HAP-1 (cell line): ENCODE measurements around the gene AMFR.

Experiments used
- DNase-seq, 2 experiments: peaks; one replicate each; pipeline ENCODE4 v3.0.0-alpha.2; 2016 to 2020; ENCODE audit warnings: low spot score in 2 of 2
- H3K27me3 ChIP-seq: fragments of 250-450 bp; sonication (Bioruptor Pico); 2 replicates; pipeline ENCODE4 v1.5.1; 2020; ENCODE audit warnings: low read depth, mild to moderate bottlenecking, moderate library complexity
- H3K36me3 ChIP-seq: fragments of 250-450 bp; sonication (Bioruptor Pico); replicated peaks from 2 replicates; pipeline ENCODE4 v1.5.1; 2020; ENCODE audit warnings: mild to moderate bottlenecking
- H3K4me1 ChIP-seq: fragments of 250-450 bp; sonication (Bioruptor Pico); 2 replicates; pipeline ENCODE4 v1.5.1; 2020; ENCODE audit warnings: mild to moderate bottlenecking
- H3K4me3 ChIP-seq: fragments of 250-450 bp; sonication (Bioruptor Pico); 2 replicates; pipeline ENCODE4 v1.5.1; 2020; ENCODE audit warnings: mild to moderate bottlenecking, moderate library complexity
- H3K9me3 ChIP-seq: fragments of 250-450 bp; sonication (Bioruptor Pico); 2 replicates; pipeline ENCODE4 v1.5.1; 2020; ENCODE audit warnings: mild to moderate bottlenecking, moderate library complexity
- in situ Hi-C: fragments of 300-500 bp; cut with MboI; formaldehyde crosslinking; loops from 3 replicates; pipeline ENCODE4 v1.14.3; 2020; ENCODE audit warnings: low sequenced_read_pairs, inconsistent platforms, mixed read lengths

Gene AMFR

GRCh38 chr16:56450275-56450985 is 25.1 kb upstream of the AMFR start:
- Histone ChIP-seq H3K4me3 (peak overlapping the region; percentile 83), H3K4me1 (peaks cover 27% of the 10 kb centered on the region), H3K9me3 (no peaks in the 10 kb centered on the region), H3K36me3 (peaks cover 44% of the 10 kb centered on the region), H3K27me3 (no peaks in the 10 kb centered on the region)
- DNase-seq = peak in 1 of 2 experiments; percentile 41
- in situ Hi-C loops = no loop called here

GRCh38 chr16:56448005-56448404 is 22.7 kb upstream of the AMFR start:
- H3K36me3 ChIP-seq = peaks cover 37% of the 10 kb centered on the region
- in situ Hi-C loops = loop anchor here (25.0 kb wide), 1 partner anchor 89 kb away; no protein-coding TSS in a partner anchor
- no peaks in the 10 kb centered on the region for H3K27me3 ChIP-seq
- DNase-seq = no peak
- no peak overlapping the region for H3K4me3 ChIP-seq
- H3K9me3 ChIP-seq = no peaks in the 10 kb centered on the region
- peaks cover 27% of the 10 kb centered on the region for H3K4me1 ChIP-seq

DNA sequence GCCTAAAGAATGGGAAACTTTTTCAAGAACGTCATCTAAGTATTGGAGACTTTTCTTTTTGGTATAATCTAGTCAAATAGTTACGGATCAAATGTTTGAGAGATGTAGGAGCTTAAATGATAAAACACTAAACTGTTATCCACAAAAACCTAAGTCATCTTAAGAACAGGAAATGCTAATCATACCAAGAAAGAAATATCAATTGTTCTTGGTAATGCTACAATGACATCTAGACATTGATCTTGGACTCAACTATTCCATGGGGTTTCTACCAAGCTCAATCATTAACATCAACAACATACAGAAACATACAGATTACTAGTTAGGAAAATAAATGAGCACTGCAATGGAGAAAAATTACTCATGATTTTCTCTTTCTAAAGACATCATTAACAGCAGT is 21.9 kb upstream of the AMFR start:
- peaks cover 23% of the 10 kb centered on the region for H3K4me1 ChIP-seq
- no peak overlapping the region for H3K4me3 ChIP-seq
- H3K9me3 ChIP-seq = no peaks in the 10 kb centered on the region
- H3K36me3 ChIP-seq = peaks cover 35% of the 10 kb centered on the region
- H3K27me3 ChIP-seq = no peaks in the 10 kb centered on the region
- in situ Hi-C loops = loop anchor here (25.0 kb wide), 1 partner anchor 90 kb away; no protein-coding TSS in a partner anchor
- no peak for DNase-seq

GRCh38 chr16:56438038-56438437 is 12.7 kb upstream of the AMFR start:
- Histone ChIP-seq H3K4me3 (no peak overlapping the region), H3K9me3 (no peaks in the 10 kb centered on the region), H3K27me3 (no peaks in the 10 kb centered on the region), H3K36me3 (peaks cover 66% of the 10 kb centered on the region), H3K4me1 (no peaks in the 10 kb centered on the region)
- DNase-seq = no peak
- in situ Hi-C loops = loop anchor here (25.0 kb wide), 1 partner anchor 99 kb away; no protein-coding TSS in a partner anchor

DNA sequence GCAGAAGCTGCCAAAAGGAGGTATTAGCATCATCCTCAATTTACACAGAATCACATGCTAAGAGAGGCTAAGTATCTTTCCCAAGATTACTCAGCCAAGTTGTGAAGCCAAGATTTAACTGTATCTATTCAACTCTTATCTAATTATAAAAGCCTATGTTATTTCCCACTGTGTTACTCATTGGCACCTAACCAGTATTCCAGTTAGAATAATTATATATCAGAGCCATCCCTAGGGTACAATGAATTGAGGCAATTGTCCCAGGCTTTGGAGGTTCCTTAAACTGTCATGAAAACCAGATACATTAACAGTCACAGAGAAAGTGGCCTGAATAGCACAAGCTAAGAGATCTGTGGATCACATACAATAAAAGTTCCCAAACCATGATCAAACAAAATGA is 10.9 kb upstream of the AMFR start:
- Histone ChIP-seq H3K4me3 (no peak overlapping the region), H3K4me1 (no peaks in the 10 kb centered on the region), H3K27me3 (no peaks in the 10 kb centered on the region), H3K36me3 (peaks cover 84% of the 10 kb centered on the region), H3K9me3 (no peaks in the 10 kb centered on the region)
- in situ Hi-C loops = loop anchor here (25.0 kb wide), 1 partner anchor 101 kb away; no protein-coding TSS in a partner anchor
- no peak for DNase-seq

DNA sequence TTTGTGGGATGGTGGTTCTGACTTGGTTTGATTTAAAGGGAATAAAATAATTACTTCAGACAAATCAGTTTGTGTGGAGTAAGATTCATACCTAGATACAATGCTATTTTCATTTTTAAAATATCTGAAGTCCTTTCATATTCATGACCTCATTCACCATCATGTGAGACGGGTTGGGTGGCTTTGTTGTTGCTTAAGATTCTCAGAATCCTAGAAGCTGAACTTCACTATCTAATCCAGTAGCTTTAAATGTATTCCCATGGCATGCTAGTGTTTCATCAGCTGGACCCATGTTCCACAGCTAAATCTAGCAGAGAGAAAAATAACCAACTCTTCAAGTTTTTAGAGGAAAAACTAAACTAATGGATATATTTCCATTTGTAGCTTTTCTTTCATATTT is 2.7 kb upstream of the AMFR start:
- Histone ChIP-seq H3K9me3 (no peaks in the 10 kb centered on the region), H3K36me3 (peaks cover 29% of the 10 kb centered on the region)

GRCh38 chr16:56426585-56426984 is 1.2 kb upstream of the AMFR start:
- DNase-seq = peak in 1 of 2 experiments; percentile 26
- Histone ChIP-seq H3K9me3 (no peaks in the 10 kb centered on the region), H3K4me3 (no peak overlapping the region), H3K36me3 (peaks cover 13% of the 10 kb centered on the region), H3K27me3 (no peaks in the 10 kb centered on the region), H3K4me1 (peaks cover 31% of the 10 kb centered on the region)
- in situ Hi-C loops = loop anchor here (25.0 kb wide), 1 partner anchor 111 kb away; no protein-coding TSS in a partner anchor

More for the DNA sequence above, 2.7 kb upstream of the AMFR start:
- DNase-seq = no peak
- H3K27me3 ChIP-seq = no peaks in the 10 kb centered on the region
- H3K4me3 ChIP-seq = no peak overlapping the region
- peaks cover 16% of the 10 kb centered on the region for H3K4me1 ChIP-seq
- in situ Hi-C loops = loop anchor here (25.0 kb wide), 1 partner anchor 109 kb away; no protein-coding TSS in a partner anchor

GRCh38 chr16:56424791-56425438 is 430 bp downstream of the AMFR start:
- Histone ChIP-seq H3K4me1 (peaks cover 41% of the 10 kb centered on the region), H3K9me3 (no peaks in the 10 kb centered on the region), H3K36me3 (no peaks in the 10 kb centered on the region; the same call in 1 of the 2 replicates), H3K4me3 (peak overlapping the region; percentile 49), H3K27me3 (no peaks in the 10 kb centered on the region)
- DNase-seq = peak in 1 of 2 experiments; percentile 63
- in situ Hi-C loops = loop anchor here (25.0 kb wide), 1 partner anchor 112 kb away; no protein-coding TSS in a partner anchor

GRCh38 chr16:56424404-56424764 is 961 bp downstream of the AMFR start:
- H3K4me3 ChIP-seq = peak overlapping the region; percentile 49

DNA sequence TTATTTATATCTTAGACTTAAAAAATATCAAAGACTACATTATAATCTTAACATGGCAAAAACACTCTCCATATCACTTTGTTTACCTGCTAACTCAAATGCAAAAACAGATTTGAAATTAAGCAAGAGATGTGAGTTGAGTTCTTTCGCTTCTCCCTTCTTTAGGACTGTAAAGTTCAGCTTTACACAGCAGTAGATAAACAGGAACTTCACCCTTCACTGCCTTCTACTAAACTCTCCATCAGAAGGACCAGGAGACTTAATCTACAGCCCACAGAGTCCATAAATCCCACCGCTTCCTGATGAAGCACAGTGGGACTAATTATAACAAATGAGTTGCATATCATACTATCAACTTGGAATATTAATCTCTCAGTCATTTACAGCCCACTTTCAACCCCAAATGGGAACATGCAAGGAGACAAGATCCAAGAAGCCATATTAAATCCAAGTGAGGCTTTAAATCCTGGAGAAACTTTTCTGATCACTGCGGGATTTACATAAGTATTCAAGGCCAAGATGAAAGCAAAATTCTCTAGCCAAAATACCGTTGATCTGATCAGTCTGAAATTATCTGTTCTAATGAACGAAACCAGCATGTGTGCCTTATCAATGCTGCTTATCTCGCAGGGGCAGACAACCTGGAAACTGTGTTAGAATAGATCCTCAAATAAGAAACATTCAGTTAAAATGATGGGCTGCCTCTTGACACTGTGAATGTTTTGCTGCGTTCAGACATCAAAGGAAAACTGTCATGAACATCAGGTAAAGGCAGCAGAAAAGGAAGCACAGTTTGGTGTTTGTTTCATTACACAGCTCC is 1.6 kb downstream of the AMFR start:
- no peak for DNase-seq
- in situ Hi-C loops = no loop called here
- peaks cover 41% of the 10 kb centered on the region for H3K4me1 ChIP-seq
- peak overlapping the region; percentile 49 for H3K4me3 ChIP-seq
- no peaks in the 10 kb centered on the region for H3K9me3 ChIP-seq
- H3K36me3 ChIP-seq = no peaks in the 10 kb centered on the region; the same call in 1 of the 2 replicates
- H3K27me3 ChIP-seq = no peaks in the 10 kb centered on the region

More at GRCh38 chr16:56424404-56424764, 961 bp downstream of the AMFR start:
- no peaks in the 10 kb centered on the region for H3K9me3 ChIP-seq
- H3K27me3 ChIP-seq = no peaks in the 10 kb centered on the region
- in situ Hi-C loops = no loop called here
- peak in 1 of 2 experiments; percentile 17 for DNase-seq
- H3K36me3 ChIP-seq = no peaks in the 10 kb centered on the region; the same call in 1 of the 2 replicates
- H3K4me1 ChIP-seq = peaks cover 41% of the 10 kb centered on the region

GRCh38 chr16:56422896-56423441 is 2.4 kb downstream of the AMFR start:
- DNase-seq = peak; percentile 56 to 58
- H3K4me3 ChIP-seq = peak overlapping the region; percentile 49
- H3K4me1 ChIP-seq = peaks cover 41% of the 10 kb centered on the region

DNA sequence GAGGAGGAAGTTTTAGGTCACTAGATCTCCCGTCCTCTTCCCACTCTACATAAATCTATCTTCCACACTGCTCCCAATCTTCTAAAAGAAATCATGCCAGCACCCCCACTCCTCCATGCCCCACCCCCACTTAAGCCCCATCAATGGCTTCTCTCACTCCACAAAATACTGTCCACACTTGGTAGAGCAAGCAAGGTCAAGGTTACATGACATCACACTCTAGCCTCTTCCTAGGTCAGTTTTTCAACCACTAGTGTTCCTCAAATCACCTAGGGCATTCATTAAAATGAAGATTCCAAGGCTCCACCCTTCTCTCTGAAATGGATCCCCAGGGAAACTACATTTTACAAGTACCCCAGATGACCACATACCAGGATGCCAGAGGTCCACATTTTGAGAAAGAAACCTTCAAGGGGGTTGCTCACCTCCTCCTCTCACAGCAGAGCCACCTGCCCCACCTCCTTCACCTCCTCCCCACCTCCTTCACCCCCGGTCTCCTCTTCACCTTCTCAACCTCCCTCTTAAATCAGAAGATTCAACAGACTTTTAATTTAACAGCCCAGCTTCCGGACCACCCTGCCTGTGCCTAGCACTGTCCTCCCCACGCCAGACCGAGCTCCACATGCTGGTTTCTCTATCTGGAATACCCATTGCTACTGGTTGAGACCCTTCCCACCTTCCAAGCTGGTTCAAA is 3.2 kb downstream of the AMFR start:
- Histone ChIP-seq H3K27me3 (no peaks in the 10 kb centered on the region), H3K36me3 (no peaks in the 10 kb centered on the region; the same call in 1 of the 2 replicates), H3K4me1 (peaks cover 44% of the 10 kb centered on the region), H3K4me3 (no peak overlapping the region), H3K9me3 (no peaks in the 10 kb centered on the region)
- DNase-seq = no peak
- in situ Hi-C loops = no loop called here

More at GRCh38 chr16:56422896-56423441, 2.4 kb downstream of the AMFR start:
- in situ Hi-C loops = no loop called here
- Histone ChIP-seq H3K27me3 (no peaks in the 10 kb centered on the region), H3K36me3 (no peaks in the 10 kb centered on the region; the same call in 1 of the 2 replicates), H3K9me3 (no peaks in the 10 kb centered on the region)
